Measurements from ENCODE around the gene COG5.

DNA sequence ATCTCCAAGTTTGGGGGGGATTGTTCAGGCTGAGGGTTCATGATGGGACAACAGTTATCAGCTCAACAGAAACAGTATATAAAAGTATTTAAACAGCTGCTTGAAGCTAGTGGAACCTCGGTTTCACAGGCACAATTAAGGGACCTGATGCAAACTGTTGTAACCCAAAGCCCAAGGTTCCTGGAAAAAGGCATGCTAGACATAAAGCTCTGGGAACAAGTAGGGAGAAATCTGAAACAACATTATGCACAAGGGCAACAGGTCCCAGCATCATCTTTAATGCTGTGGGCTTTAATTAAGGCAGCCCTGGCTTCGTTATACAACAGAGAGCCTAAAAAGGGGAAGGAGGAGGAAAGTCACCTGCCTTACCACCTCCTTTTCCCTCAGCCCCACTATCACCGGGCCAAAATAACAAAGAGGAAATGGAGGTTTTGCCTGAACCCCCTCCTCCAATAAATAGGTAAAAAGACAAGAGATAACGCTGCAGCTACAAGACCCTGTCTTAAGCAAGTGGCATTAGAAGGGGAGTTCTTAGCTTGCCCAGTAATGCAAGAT, 177.1 kb downstream of the COG5 start:
- no peak for TF ChIP-seq POLR2A (IDR thresholded peaks at IDR 0.05)
- no peak for TF ChIP-seq CTCF (IDR thresholded peaks at IDR 0.05)

All from adrenal gland (tissue), 5 donors.